H1 (cell line): Measurements from ENCODE around the gene CNOT8. TPM values are rescaled to one million over a fixed set of nuclear protein-coding genes. Genes with fewer than 3 reads are reported as not detected.

Experiments used
- CTCF ChIA-PET: fragments of 300-600 bp; sonication (Branson Sonifier 250); formaldehyde crosslinking; loops from one replicate; lab custom pipeline; 2021; ENCODE audit not compliant: partially characterized antibody; lab: Charles Lee
- POLR2A ChIA-PET: fragments of 300-600 bp; sonication (Branson Sonifier 250); formaldehyde crosslinking; loops from one replicate; lab custom pipeline; 2021; ENCODE audit warnings: inconsistent platforms; ENCODE audit not compliant: partially characterized antibody; lab: Charles Lee
- DNase-seq, 2 experiments: peaks; one replicate each; pipeline versions ENCODE4 v3.0.0 to v3.0.0-alpha.2; 2010 to 2022; ENCODE audit warnings: low spot score in 2 of 2, low read depth in 1 of 2, mixed read lengths in 1 of 2
- FAIRE-seq: peaks from 2 replicates; lab custom pipeline; 2011; peaks lifted over from hg19 to GRCh38; lab: Jason Lieb, UNC
- H2AFZ ChIP-seq: 2 replicates; pipeline ENCODE4 v1.8.1; 2012; ENCODE audit warnings: low read length, inconsistent platforms
- H2AK5ac ChIP-seq: 2 replicates; pipeline ENCODE4 v1.6.1; 2013; ENCODE audit warnings: low read depth, low read length
- H2BK120ac ChIP-seq: replicated peaks from 2 replicates; pipeline ENCODE3; 2013; ENCODE audit warnings: low read depth, low read length, inconsistent platforms
- H2BK12ac ChIP-seq: 2 replicates; pipeline ENCODE4 v1.6.1; 2013; ENCODE audit warnings: low read depth, low read length
- H2BK15ac ChIP-seq: 2 replicates; pipeline ENCODE4 v1.6.1; 2013; ENCODE audit warnings: low read length
- H2BK20ac ChIP-seq: 2 replicates; pipeline ENCODE4 v1.6.1; 2013; ENCODE audit warnings: low read length
- H2BK5ac ChIP-seq: 2 replicates; pipeline ENCODE4 v1.6.1; 2013; ENCODE audit warnings: low read depth, low read length
- H3K14ac ChIP-seq: 2 replicates; pipeline ENCODE4 v1.6.1; 2013; ENCODE audit warnings: inconsistent platforms; ENCODE audit not compliant: insufficient read length
- H3K18ac ChIP-seq: 2 replicates; pipeline ENCODE4 v1.6.1; 2013; ENCODE audit warnings: low read length; ENCODE audit errors: extremely low read depth
- H3K23ac ChIP-seq: 2 replicates; pipeline ENCODE4 v1.6.1; 2013; ENCODE audit warnings: inconsistent platforms; ENCODE audit not compliant: insufficient read length
- H3K23me2 ChIP-seq: 2 replicates; pipeline ENCODE4 v1.6.1; 2013; ENCODE audit warnings: low read depth, low read length
- H3K27ac ChIP-seq: 2 replicates; pipeline ENCODE4 v1.6.1; 2011; ENCODE audit warnings: low read depth, low read length, inconsistent platforms
- H3K27me3 ChIP-seq, 4 experiments: replicated peaks in 1 of 4; 1 replicate in 1 of 4; 2 replicates in 3 of 4; pipeline versions ENCODE4 v1.6.1 to v1.8.1; 2011 to 2013; ENCODE audit warnings: low read length in 3 of 4, mild to moderate bottlenecking in 3 of 4, inconsistent platforms in 2 of 4, mixed read lengths in 2 of 4, moderate library complexity in 1 of 4; ENCODE audit not compliant: control insufficient read depth in 3 of 4, insufficient read depth in 3 of 4; ENCODE audit errors: extremely low read depth in 1 of 4
- H3K36me3 ChIP-seq, 4 experiments: 2 replicates each; pipeline versions ENCODE4 v1.6.1 to v1.8.1; 2011 to 2013; ENCODE audit warnings: mild to moderate bottlenecking in 4 of 4, low read length in 3 of 4, moderate library complexity in 2 of 4, control low read depth in 1 of 4, inconsistent platforms in 1 of 4; ENCODE audit not compliant: insufficient read depth in 4 of 4, control insufficient read depth in 2 of 4
- H3K4ac ChIP-seq: replicated peaks from 2 replicates; pipeline ENCODE3; 2013; ENCODE audit warnings: low read length, low read depth, mixed read lengths, inconsistent platforms; ENCODE audit not compliant: insufficient read length
- H3K4me1 ChIP-seq, 4 experiments: replicated peaks in 1 of 4; 1 replicate in 1 of 4; 2 replicates in 3 of 4; pipeline versions ENCODE4 v1.6.1 to v1.8.1; 2011 to 2013; ENCODE audit warnings: low read length in 3 of 4, inconsistent platforms in 2 of 4, mixed read lengths in 1 of 4; ENCODE audit not compliant: insufficient read depth in 4 of 4, control insufficient read depth in 3 of 4
- H3K4me2 ChIP-seq, 2 experiments: 2 replicates each; pipeline versions ENCODE4 v1.6.1 to v1.8.1; 2011 to 2013; ENCODE audit warnings: low read depth in 2 of 2, low read length in 2 of 2, control low read depth in 1 of 2, inconsistent platforms in 1 of 2, mild to moderate bottlenecking in 1 of 2; ENCODE audit not compliant: insufficient read depth in 1 of 2
- H3K4me3 ChIP-seq, 4 experiments: fragments of 200-600, 300-600 bp in 1 of 4; sonication (generic), shearing (Covaris generic), sonication (Bioruptor Twin) in 1 of 4; 2 replicates each; pipeline versions ENCODE4 v1.5.1 to v1.8.1; 2011 to 2016; ENCODE audit warnings: low read length in 4 of 4, low read depth in 3 of 4, control low read depth in 2 of 4, inconsistent platforms in 2 of 4, mild to moderate bottlenecking in 2 of 4, mixed read lengths in 1 of 4, moderate library complexity in 1 of 4; ENCODE audit not compliant: insufficient read depth in 2 of 4; ENCODE audit errors: extremely low read depth in 1 of 4
- H3K56ac ChIP-seq: replicated peaks from 2 replicates; pipeline ENCODE3; 2013; ENCODE audit warnings: low read depth, mild to moderate bottlenecking, mixed read lengths, low read length, inconsistent platforms; ENCODE audit not compliant: insufficient read length
- H3K79me1 ChIP-seq: 2 replicates; pipeline ENCODE4 v1.6.1; 2013; ENCODE audit warnings: low read depth, low read length, control low read depth
- H3K79me2 ChIP-seq, 2 experiments: 2 replicates each; pipeline versions ENCODE4 v1.6.1 to v1.8.1; 2012 to 2013; ENCODE audit warnings: low read length in 2 of 2, mild to moderate bottlenecking in 2 of 2, inconsistent platforms in 1 of 2; ENCODE audit not compliant: insufficient read depth in 2 of 2, control insufficient read depth in 1 of 2
- H3K9ac ChIP-seq, 4 experiments: replicated peaks in 1 of 4; 1 replicate in 1 of 4; 2 replicates in 3 of 4; pipeline versions ENCODE4 v1.6.1 to v1.8.1; 2011 to 2013; ENCODE audit warnings: low read depth in 3 of 4, low read length in 3 of 4, control low read depth in 2 of 4, mild to moderate bottlenecking in 2 of 4, moderate library complexity in 2 of 4, inconsistent platforms in 1 of 4; ENCODE audit errors: extremely low read depth in 1 of 4
- H3K9me3 ChIP-seq, 2 experiments: 2 replicates each; pipeline versions ENCODE4 v1.6.1 to v1.8.1; 2012 to 2013; ENCODE audit warnings: mild to moderate bottlenecking in 2 of 2, moderate library complexity in 2 of 2, control low read depth in 1 of 2, inconsistent platforms in 1 of 2, low read depth in 1 of 2, low read length in 1 of 2, mixed read lengths in 1 of 2; ENCODE audit not compliant: insufficient read depth in 2 of 2
- H4K20me1 ChIP-seq, 2 experiments: replicated peaks in 1 of 2; 2 replicates each; pipeline versions ENCODE3 to v1.8.1; 2011 to 2013; ENCODE audit warnings: inconsistent platforms in 2 of 2, low read length in 2 of 2, mild to moderate bottlenecking in 1 of 2; ENCODE audit not compliant: insufficient read depth in 2 of 2, control insufficient read depth in 1 of 2
- H4K5ac ChIP-seq: 2 replicates; pipeline ENCODE4 v1.6.1; 2013; ENCODE audit warnings: low read length, low read depth, mixed read lengths, inconsistent platforms; ENCODE audit not compliant: insufficient read length
- H4K8ac ChIP-seq: 2 replicates; pipeline ENCODE4 v1.8.0; 2013; ENCODE audit warnings: mild to moderate bottlenecking, moderate library complexity, low read length, inconsistent platforms; ENCODE audit not compliant: insufficient read depth; ENCODE audit errors: extremely low read depth
- H4K91ac ChIP-seq: replicated peaks from 2 replicates; pipeline ENCODE3; 2013; ENCODE audit warnings: low read length, mixed read lengths, inconsistent platforms; ENCODE audit not compliant: insufficient read length
- EP300 ChIP-seq, 2 experiments: IDR thresholded peaks; 1 replicate in 1 of 2; 2 replicates in 1 of 2; pipeline ENCODE4 v1.6.1; 2011 to 2012; ENCODE audit warnings: low read depth in 2 of 2, low read length in 2 of 2, mild to moderate bottlenecking in 2 of 2, borderline replicate concordance in 1 of 2, inconsistent platforms in 1 of 2, moderate library complexity in 1 of 2
- POLR2A ChIP-seq, 2 experiments: IDR thresholded peaks; 1 replicate in 1 of 2; 2 replicates in 1 of 2; pipeline ENCODE4 v1.6.1; 2011; ENCODE audit warnings: low read depth in 2 of 2, low read length in 2 of 2, mild to moderate bottlenecking in 2 of 2; ENCODE audit errors: control extremely low read depth in 1 of 2
- WGBS, 2 experiments: shearing (Covaris generic) in 1 of 2; methylation state at CpG; one replicate each; pipeline versions ENCODE4 v1.1.6 to v1.1.7; 2013 to 2015; ENCODE audit warnings: low lambda C conversion rate in 2 of 2, mixed read lengths in 2 of 2, inconsistent platforms in 1 of 2, low coverage in 1 of 2, missing lambda C conversion rate in 1 of 2; ENCODE audit not compliant: insufficient replicate concordance in 2 of 2, insufficient coverage in 1 of 2, insufficient read length in 1 of 2; ENCODE audit errors: extremely low coverage in 1 of 2, missing lambda C conversion rate in 1 of 2; 5-methylcytosine and 5-hydroxymethylcytosine counted together
- polyA plus RNA-seq, 7 experiments: library from polyadenylated mRNA; depleted of rRNA in 3 of 7; stranded (reverse) in 5 of 7; unstranded in 2 of 7; fragments of >200 nt in 5 of 7; fragments of 200-250 nt in 2 of 7; gene quantifications; 1 replicate in 5 of 7; 2 replicates in 1 of 7; 4 replicates in 1 of 7; pipeline versions ENCODE4 v1.2.1 to v1.2.3, GENCODE V29; 2011 to 2013; ENCODE audit warnings: missing spikeins in 2 of 7, mixed read lengths in 2 of 7
- total RNA-seq: library from RNA; stranded (reverse); fragmentation: NEBNext Ultra II Directional; extraction: Animal tissue kit (Norgen Biotek cat#: 25700); gene quantifications from 2 replicates; pipeline ENCODE4 v1.2.1, GENCODE V29; 2021

The CNOT8 gene
- total and polyA plus RNA-seq, 2 of the 8 experiments (the other 6 are each of a cell fraction or from before 2014, with no cell fraction given): 36.4 to 62.9 TPM

GRCh38 chr5:154823605-154824004 lies 34.8 kb upstream of the CNOT8 start:
- Histone ChIP-seq H2BK120ac (no peak overlapping the region), H3K4ac (no peak overlapping the region), H2BK15ac (no peak overlapping the region), H4K91ac (no peak overlapping the region), H4K20me1 (peaks cover 0 to 6% of the 10 kb centered on the region in 2 experiments), H3K36me3 (peaks cover 0 to 28% (median 8%) of the 10 kb centered on the region in 4 experiments), H3K79me1 (no peaks in the 10 kb centered on the region; the same call in 1 of the 2 replicates), H3K23ac (no peak overlapping the region), H3K4me1 (peaks cover 0 to 2% (median 0%) of the 10 kb centered on the region in 4 experiments; a peak in 1 of 7 replicates), H3K4me2 (no peak overlapping the region), H3K79me2 (no peaks in the 10 kb centered on the region), H3K23me2 (no peaks in the 10 kb centered on the region), H3K56ac (no peak overlapping the region), H2BK20ac (no peak overlapping the region), H2BK5ac (no peak overlapping the region; the same call in 1 of the 2 replicates), H3K9me3 (no peaks in the 10 kb centered on the region), H3K14ac (no peak overlapping the region), H4K5ac (no peak overlapping the region), H2AK5ac (no peak overlapping the region), H3K9ac (no peak overlapping the region), H3K18ac (no peak overlapping the region), H2BK12ac (no peak overlapping the region), H3K4me3 (no peak overlapping the region), H3K27ac (no peak overlapping the region), H3K27me3 (no peaks in the 10 kb centered on the region), H4K8ac (no peak overlapping the region), H2AFZ (no peak overlapping the region)
- 89% methylated on average over 4 of the region's 4 CpGs; no CpG with 5 or more reads in 1 of the 2 experiments for whole genome bisulfite sequencing, 2 experiments
- DNase-seq: no peak
- CTCF ChIA-PET: interaction anchor here (0.9 to 1.3 kb wide), 3 partner anchors 11 to 144 kb away, joined by 3 read pairs; no protein-coding TSS in a partner anchor
- FAIRE-seq: no peak
- TF ChIP-seq EP300 (IDR thresholded peaks at IDR 0.05; ENCODE audit: borderline replicate concordance in 1 of 2, low read depth in 2 of 2, low read length in 2 of 2) (no peak), POLR2A (IDR thresholded peaks at IDR 0.05; ENCODE audit: control extremely low read depth in 1 of 2, low read depth in 2 of 2, low read length in 2 of 2) (peak in 1 of 2 experiments; percentile 38; a peak in 1 of 3 replicates)
- POLR2A ChIA-PET: interaction anchor here (1.0 to 2.7 kb wide), 3 partner anchors 11 to 35 kb away, joined by 4 to 10 read pairs (median 5); partner anchors contain the start of gene CNOT8
